ENCODE results near the gene PRKAG2. TPM values are rescaled to one million over a fixed set of nuclear protein-coding genes. Genes with fewer than 3 reads are reported as not detected.

PRKAG2 gene
- polyA plus RNA-seq, 1 donor: 14.2 TPM

DNA sequence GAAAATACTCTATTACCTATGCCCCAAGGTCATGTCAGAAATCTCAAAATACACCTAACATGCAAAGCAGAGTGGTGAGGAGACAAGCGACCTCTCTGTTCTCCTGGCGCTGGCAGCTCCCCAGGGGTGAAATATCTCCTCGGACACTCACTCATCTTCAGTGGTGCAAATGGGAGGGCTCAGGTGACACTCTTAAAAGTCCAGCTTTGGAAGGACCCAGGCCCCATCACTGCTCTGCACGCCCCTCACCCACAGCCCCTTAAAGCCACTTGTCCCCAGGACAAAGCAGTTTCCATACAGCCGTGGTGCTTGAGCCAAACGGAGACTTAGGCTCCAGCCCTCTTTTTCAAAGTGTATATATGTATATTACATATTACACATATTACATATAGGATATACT, 12.4 kb downstream of the PRKAG2 start:
- no peak for DNase-seq

DNA sequence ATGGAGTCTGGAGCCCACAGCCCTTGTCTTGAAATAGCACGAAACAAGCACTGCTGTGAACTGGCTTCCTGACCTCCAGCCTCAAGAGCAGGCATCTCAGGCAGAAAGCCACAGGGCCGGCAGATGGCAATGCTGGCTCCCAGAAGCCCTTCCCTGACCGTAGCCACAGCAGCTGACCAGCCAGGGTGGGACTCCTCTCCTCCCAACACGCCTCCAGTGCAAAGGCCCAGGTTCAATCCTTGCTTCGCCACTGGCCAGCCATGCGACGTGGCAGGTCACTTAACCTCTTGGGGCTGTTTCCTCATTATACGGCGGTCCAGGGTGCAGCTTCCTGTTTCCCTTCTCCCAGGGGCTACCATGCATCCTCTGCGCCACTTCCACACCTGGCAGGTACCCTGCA, 12.8 kb downstream of the PRKAG2 start:
- DNase-seq: no peak

- no peak for DNase-seq
Observed at GRCh38 chr7:151863386-151864079, 13.4 kb downstream of the PRKAG2 start.

DNA sequence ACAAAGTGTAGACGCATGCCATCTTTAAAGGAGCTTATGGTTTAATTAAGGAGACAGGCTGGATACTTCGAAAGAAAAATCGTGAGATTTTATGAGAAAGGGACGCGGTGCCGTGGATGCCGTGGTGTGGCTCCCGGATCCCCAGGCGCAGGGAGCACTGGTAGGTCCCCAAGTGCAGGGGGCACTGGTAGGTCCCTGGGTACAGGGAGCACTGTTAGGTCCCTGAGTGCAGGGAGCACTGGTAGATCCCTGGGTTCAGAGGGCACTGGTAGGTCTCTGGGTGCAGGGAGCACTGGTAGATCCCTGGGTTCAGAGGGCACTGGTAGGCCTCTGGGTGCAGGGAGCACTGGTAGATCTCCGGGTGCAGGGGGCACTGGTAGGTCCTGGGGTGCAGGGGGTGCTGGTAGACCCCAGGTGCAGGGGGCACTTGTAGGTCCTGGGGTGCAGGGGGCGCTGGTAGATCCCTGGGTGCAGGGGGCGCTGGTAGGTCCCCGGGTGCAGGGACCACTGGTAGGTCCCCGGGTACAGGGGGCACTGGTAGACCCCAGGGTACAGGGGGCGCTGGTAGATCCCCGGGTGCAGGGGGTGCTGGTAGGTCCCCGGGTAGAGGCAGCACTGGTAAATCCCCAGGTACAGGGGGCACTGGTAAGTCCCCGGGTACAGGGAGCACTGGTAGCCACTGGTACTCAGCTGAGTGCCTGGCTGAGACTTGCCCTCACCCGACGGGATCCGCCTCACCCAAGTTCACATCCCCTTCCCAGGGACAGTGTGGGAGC, 14.1 kb downstream of the PRKAG2 start:
- no peak for DNase-seq

DNA sequence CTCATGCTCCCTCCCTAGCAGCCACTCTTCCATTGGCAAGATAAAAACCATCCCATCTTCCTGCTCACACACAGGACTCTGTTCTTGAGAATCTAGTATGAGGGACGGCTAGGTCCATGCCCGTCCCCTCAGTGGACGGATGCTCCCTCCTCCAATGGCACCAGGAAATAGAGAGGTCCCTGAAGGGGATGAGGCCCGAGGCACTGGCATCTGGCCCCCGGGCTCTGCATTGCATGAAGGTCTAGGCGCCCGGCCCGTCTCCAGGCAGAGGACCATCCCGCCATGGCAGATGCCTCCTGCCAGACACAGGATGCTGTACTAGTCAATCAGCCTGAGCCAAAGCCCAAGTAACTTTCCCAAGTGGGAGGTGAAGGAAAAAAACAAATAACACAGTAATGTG, 15.0 kb downstream of the PRKAG2 start:
- DNase-seq: no peak

DNA sequence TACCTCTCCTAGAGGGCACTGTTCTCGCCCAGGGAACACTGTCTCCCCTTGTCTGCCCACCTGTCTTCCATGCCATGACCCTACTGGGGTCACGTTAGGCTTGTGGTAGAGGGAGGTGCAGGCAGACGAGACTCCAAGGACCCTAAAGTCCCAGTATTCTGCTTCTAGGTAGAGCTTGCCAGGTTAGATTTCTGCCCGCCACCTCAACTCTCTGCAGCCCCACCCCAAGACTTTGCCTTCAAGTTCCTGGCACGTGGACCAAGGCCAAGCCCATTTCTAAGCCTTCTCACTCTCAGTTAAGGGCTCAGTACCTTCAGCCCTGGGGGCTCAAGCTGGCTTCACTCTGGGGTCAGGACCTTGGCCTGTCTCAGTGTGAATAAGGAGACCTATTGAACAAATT, 16.1 kb downstream of the PRKAG2 start:
- DNase-seq: no peak

GRCh38 chr7:151859948-151860685, 16.8 kb downstream of the PRKAG2 start:
- no peak for DNase-seq

DNA sequence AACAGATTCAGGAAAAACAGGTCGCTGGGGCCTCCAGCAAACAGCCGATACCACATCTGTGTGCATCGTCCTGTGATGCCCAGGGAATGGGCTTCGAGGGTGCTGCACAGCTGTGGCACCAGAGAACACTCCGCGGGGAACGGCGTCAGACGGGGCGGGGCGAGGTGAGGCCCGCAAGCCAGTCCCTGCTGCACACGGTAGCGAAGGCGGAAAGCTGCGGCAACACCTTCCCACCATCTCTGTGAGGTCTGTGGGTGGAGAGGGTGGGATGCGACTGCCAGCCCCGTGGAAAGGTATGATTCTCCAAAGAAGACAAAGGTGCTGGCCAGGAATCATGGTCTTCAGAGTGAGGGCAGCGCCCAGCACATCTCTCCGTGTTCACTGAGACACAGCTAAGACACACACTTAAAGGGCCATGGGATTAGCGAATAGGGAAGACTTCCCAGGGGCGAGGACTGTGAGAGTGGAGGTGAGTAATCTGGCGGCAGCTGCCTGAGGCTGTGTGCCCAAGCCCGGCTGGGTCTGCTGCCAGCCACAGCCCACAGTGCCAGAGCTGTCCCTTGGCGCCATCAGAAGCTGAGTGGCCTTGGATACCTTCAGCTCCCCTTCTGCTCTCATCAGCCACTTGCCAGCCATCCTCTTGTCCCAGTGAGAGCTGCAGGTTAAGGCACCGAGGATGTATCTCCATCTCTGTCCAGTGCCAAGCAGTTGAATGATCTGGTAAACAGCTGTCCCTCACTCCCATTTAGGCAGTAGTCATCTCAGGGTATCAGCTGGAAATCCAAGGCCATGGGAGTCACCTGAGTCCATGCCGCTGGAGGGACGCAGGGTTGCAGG, 17.6 kb downstream of the PRKAG2 start:
- no peak for DNase-seq

- no peak for DNase-seq
Observed at GRCh38 chr7:151858456-151858855, 18.5 kb downstream of the PRKAG2 start.

GRCh38 chr7:151857866-151858450, 19.0 kb downstream of the PRKAG2 start:
- DNase-seq: no peak

GRCh38 chr7:151857412-151857811, 19.5 kb downstream of the PRKAG2 start:
- DNase-seq: no peak

DNA sequence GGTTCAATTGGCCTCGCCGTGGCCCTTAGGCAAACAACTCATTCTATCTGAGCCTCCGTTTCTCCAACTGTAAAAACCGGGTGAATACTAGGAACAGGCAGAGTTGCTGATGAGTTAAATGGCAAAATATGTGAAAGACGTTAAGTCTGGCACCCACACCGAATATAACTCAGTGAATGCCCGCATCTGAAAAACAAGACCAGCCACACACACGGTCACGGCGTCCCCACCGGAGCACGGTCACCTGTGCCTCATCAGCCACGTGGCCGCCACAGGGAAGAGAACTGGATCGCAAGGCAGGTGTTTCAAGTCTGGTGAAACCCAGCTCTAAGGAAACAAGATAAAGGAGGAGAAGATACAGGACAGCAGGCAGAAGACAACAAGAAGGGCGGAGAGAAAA, 20.4 kb downstream of the PRKAG2 start:
- no peak for DNase-seq

- DNase-seq: no peak
Observed at GRCh38 chr7:151856098-151856497, 20.8 kb downstream of the PRKAG2 start.

DNA sequence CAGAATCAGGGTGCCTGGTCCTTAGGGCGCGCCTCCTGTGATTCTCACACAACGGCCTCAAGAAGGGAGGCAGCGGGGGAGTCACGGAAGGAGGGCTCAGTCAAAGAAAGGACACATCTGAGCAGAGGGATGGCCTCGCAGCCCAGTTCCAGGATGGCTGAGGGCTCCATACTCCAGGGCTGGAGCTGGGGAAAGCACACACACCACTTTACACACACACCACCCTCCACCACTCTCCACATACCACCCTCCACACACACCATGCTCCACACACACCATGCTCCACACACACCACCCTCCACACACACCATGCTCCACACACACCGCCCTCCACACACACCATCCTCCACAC, 22.2 kb downstream of the PRKAG2 start:
- no peak for DNase-seq

DNA sequence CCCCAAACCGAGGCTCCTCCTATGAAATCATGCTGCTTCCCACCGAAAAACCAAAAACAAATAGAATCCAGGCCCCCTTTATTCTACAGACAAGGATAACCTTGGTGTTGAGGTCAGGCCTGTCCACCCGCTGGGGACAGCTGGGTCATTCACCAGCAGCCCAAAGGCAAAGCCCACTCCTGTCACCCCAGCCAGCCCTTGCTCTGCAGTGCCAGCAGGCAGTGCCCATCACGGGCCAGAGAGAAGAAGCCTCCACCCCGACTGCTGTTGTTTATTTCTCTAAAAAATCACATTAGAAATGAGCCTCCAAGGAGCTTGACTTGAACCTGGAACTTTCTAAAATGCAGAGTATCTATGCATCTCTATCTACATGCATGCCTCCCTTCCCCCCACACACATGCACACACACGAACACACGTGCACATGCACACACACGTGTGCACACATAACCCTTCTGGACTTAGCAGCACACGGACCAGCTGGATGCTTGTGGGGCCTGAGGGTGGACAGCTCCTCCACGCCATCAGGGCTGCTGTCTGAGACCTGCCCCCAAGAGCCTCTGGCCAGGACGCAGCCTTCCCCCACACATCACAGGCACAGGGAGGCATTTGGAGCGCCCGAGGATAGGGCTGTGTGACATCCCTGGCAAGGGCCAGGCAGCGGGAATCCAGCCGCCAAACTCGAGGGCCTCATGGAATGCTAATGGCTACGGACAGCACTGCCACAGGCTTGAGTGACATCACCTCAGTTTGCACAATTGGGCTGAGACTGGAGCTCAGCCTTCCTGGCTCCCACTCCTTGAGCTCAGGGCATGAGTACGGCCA, 22.8 kb downstream of the PRKAG2 start:
- DNase-seq: no peak

- DNase-seq: no peak
Observed at GRCh38 chr7:151852486-151853396, 24.2 kb downstream of the PRKAG2 start.

DNA sequence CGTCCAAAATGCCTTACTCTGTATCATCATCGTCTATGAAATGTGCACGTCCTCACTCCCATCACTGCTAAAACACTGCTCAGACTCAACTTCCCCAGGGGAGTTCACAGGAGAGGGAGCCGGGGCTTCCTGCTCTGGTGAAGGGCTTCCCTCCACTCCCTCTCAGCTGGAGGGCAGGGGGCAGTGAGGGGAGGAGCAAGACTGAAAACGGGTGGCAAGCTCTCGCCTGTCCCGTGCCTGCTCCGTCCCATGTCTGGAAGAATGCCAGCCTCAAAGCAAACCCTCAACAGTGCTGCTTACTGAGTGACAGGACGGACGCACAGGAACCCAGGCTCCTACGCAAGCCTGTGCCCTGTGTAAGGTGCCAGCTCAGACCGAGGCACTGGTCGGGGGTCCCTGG, 25.1 kb downstream of the PRKAG2 start:
- DNase-seq: no peak

DNA sequence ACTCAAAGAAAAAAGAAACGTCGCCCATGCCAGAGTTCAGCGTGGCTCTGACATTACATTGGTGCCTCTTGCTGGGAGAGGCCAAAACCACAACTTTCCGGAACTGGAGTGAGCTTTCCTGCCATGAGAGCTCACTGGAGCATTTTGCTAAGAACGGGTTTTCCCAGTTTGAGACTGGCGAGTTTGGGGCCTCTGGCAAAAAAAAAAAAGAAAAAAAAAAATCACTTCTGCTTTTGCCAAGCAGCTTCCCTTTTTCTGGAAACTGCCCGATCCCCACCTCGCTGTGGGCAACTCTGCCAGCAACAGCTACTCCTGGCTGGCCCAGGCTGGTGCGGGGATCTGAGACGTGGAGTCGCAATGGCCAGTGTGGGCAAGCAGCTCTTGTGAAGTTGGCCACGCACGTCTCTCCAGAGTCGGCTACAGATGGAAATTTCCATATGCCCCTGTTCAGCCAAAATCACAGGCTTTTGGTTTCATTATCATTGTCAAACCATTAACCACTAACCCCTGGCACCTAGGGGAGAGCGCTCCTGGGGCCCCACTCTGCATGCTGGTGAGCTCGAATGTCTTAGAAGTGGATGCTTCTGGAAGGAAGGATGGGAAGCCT, 25.7 kb downstream of the PRKAG2 start:
- no peak for DNase-seq

GRCh38 chr7:151850491-151851124, 26.3 kb downstream of the PRKAG2 start:
- DNase-seq: no peak

All from hindlimb muscle (tissue), 1 donor.